HCEC 1CT (cell line): ENCODE measurements around the gene TMEM106C.

Experiments used
- DNase-seq: peaks from one replicate; pipeline ENCODE4 v3.0.0-alpha.2; 2017

The TMEM106C gene

GRCh38 chr12:48000878-48001504, 37.6 kb downstream of the TMEM106C start:
- DNase-seq = peak; percentile 65

GRCh38 chr12:48001505-48002413, 38.4 kb downstream of the TMEM106C start:
- DNase-seq = peak; percentile 39

GRCh38 chr12:48002414-48002730, 39.0 kb downstream of the TMEM106C start:
- DNase-seq = no peak

GRCh38 chr12:48002773-48003218, 39.4 kb downstream of the TMEM106C start:
- no peak for DNase-seq

GRCh38 chr12:48003226-48004052, 40.0 kb downstream of the TMEM106C start:
- no peak for DNase-seq

- DNase-seq = no peak
Observed at GRCh38 chr12:48004053-48004941, 40.9 kb downstream of the TMEM106C start, which contains the start of gene COL2A1. Gene COL2A1 (minus strand): TSS chr12:48004476. CDS start chr12:48004321, 155 bp downstream.

GRCh38 chr12:48005001-48005749, 41.8 kb downstream of the TMEM106C start:
- no peak for DNase-seq

- DNase-seq = no peak
Observed at GRCh38 chr12:48005750-48006021, 42.3 kb downstream of the TMEM106C start.

GRCh38 chr12:48007206-48007605, 43.8 kb downstream of the TMEM106C start:
- no peak for DNase-seq

- DNase-seq = no peak
Observed at GRCh38 chr12:48008349-48008748, 45.0 kb downstream of the TMEM106C start.

- DNase-seq = no peak
Observed at GRCh38 chr12:48008950-48009349, 45.6 kb downstream of the TMEM106C start.

- DNase-seq = no peak
Observed at GRCh38 chr12:48009471-48009870, 46.1 kb downstream of the TMEM106C start.

GRCh38 chr12:48010366-48010970, 47.1 kb downstream of the TMEM106C start:
- no peak for DNase-seq

GRCh38 chr12:48012070-48012469, 48.7 kb downstream of the TMEM106C start:
- no peak for DNase-seq

GRCh38 chr12:48013287-48013686, 49.9 kb downstream of the TMEM106C start:
- no peak for DNase-seq

GRCh38 chr12:48015129-48015528, 51.7 kb downstream of the TMEM106C start:
- no peak for DNase-seq

GRCh38 chr12:48015954-48016353, 52.6 kb downstream of the TMEM106C start:
- no peak for DNase-seq

GRCh38 chr12:48016373-48017020, 53.1 kb downstream of the TMEM106C start:
- DNase-seq = no peak

- DNase-seq = no peak
Observed at GRCh38 chr12:48017496-48017895, 54.1 kb downstream of the TMEM106C start.

- DNase-seq = no peak
Observed at GRCh38 chr12:48017921-48018617, 54.7 kb downstream of the TMEM106C start.
